Right ventricle myocardium superior (tissue), 1 donor: ENCODE measurements around the gene C1orf174. TPM values are rescaled to one million over a fixed set of nuclear protein-coding genes. Genes with fewer than 3 reads are reported as not detected.

Experiments
- ATAC-seq: fragments of 200-7000 bp; cut with Tn5 transposase; one replicate; pipeline ENCODE4 v1.9.1; 2020; ENCODE audit warnings: mild to moderate bottlenecking; ENCODE audit not compliant: poor library complexity
- DNase-seq: peaks from one replicate; pipeline ENCODE4 v3.0.0-alpha.2; 2020
- intact Hi-C: fragments of 100-400 bp; cut with DNase I; formaldehyde crosslinking; loops from one replicate; pipeline ENCODE4 v1.11.2; 2022
- total RNA-seq: library from RNA; stranded (reverse); fragmentation: NEBNext Ultra II Directional; extraction: Animal tissue kit (Norgen Biotek cat#: 25700); gene quantifications from one replicate; pipeline ENCODE4 v1.2.1, GENCODE V29; 2021
- donor health status: DM: no; HTN: yes; CAD: no; lungs with severe emphysema.

The C1orf174 gene
- total RNA-seq, 1 donor from 2014 or later, result 12.6 TPM

DNA sequence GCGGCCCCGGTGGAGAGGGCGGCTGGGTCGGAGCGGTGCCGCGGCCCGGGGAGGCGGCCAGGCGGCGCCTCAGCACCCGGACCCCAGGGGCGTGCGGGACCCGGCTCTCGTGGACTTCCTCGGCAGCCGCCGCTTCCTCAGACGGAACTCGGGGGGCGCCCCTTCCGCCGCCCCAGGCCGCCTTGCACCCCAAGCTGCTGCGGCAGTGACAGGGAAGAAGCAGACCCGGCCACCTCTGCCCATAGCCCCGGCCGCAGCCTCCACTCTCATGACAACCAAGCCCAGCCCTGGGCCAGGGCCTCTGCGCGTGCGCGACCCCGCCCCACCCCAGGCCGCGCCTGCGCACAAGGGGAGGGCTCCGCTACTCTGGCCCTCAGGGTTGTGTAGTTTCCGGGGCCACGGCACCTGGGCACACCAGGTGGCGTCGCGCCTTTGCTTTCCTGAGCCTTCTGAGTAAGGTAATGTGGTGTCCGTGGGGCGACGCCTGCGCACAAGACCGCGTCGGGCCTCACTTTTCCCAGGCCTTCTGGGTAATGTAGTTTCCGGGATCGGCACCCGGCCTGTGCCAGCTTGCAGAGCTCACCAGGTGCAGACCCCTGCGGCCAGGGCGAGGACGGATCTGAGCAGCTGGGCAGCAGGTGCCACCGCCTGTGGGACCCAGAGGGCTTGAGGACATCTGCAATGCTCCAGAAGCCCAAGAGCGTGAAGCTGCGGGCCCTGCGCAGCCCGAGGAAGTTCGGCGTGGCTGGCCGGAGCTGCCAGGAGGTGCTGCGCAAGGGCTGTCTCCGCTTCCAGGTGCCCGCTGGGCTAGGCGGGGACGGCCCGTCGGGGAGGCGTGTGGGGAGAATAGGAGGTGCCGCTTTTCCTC, 42.9 kb downstream of the C1orf174 start, which contains the start of the genes CEP104 and DFFB:
CEP104 (minus strand) TSS at position 289 of the 868 bp plus-strand sequence. CDS start 4,804 bp downstream, outside the sequence.
DFFB (plus strand) TSS at position 554 of the 868 bp plus-strand sequence; CDS start at position 682, 128 bp downstream.
- intact Hi-C loops, result no loop called here
- DNase-seq, result peak; percentile 92

DNA sequence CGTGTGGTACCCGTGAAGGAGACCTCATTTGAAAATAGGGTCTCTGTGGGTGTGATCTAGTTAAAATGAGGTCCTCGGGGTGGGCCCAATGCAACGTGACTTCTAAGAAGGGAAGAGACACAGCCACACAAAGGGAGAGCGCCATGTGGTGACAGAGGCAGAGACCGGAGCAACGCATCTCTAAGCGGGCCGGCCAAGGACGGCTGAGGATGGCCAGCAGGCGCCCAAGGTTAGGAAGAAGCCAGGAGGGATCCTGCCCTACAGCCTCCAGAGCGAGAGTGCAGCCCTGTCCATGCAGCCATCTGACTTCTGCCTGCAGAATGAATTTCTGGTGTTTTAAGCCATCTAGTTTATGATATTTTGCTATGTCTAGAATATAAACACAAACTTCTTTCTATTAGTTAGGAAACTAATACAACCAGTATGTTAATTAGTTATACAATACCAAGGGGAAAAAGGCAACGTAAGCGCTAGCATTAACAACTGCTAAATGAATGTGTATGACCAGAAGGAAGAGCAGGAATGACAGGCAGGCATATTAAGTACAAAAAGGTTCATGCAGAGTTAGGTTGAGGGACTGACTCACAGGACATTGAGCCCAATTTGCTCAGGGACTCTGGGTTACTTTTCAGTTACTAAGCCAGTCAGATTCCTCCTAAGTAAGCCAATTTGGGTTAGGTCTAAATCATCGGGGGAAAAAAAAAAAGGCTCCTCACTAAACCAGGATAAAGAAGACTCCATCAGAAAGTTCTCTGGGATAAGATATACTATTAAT, 47.2 kb downstream of the C1orf174 start:
- DNase-seq, result no peak
- intact Hi-C loops, result no loop called here
- no peak for ATAC-seq

More for the DNA sequence above, 42.9 kb downstream of the C1orf174 start, which contains the start of the genes CEP104 and DFFB:
- peak; percentile 98 for ATAC-seq

DNA sequence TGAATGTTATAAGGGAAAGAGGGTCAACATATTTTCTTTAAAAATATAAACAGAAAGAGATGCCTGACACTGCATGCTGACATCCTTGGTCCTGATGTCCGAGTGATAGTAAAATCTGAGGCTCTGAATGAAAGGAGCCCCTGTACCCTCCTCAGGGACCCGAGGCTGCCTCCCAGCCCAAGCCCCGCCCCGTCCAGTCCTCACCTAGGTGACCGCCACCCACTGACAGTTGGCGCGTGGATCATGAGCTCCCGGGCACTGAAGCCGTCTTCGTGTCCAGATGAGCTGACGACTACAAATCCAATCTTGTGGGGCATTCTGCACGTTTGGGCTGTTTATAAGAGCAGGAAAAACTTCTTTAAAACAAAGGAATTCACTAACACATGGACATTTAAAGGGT, 48.0 kb downstream of the C1orf174 start:
- intact Hi-C loops, result no loop called here
- ATAC-seq, result no peak

DNA sequence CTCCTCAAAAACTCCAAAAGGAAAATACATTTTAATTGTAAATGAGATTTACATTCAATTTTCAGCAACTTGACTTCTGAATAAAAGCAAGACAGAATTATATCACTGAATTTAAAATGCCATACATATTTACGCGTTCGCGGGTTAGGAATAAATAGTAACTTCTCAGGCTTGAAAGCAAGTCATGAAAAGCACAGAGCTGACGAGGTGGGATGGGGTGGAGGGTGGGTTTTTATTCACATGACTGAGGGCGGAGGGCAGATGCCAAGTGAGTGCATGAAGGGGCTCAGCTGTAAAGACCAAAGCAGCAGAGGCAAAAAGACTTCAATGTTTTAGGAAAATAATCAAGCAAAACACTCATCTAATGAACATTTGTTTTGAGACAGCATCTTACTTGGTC, 48.8 kb downstream of the C1orf174 start:
- intact Hi-C loops, result no loop called here
- ATAC-seq, result no peak
- DNase-seq, result no peak

More for the DNA sequence above, 48.0 kb downstream of the C1orf174 start:
- DNase-seq, result no peak

DNA sequence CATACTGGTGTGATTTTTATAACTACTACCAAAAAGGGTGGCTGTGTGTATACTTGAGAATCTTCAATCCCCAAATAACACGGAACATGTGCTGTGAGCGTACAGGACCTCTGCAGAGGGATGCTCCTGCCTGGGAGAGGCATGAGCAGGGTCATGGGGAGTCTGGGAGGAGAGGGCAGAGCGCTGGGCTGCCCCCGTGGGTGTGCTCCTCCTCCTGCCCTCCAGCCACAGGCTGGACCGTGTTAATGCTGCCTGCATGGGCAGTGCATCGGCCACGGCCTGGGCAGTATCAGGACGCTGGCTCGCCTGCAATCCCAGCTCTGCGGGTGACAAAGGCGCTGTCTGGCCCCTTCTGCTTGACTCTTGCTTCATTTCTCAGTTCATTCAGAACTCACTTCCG, 49.2 kb downstream of the C1orf174 start:
- no peak for ATAC-seq
- DNase-seq, result no peak
- intact Hi-C loops, result no loop called here

DNA sequence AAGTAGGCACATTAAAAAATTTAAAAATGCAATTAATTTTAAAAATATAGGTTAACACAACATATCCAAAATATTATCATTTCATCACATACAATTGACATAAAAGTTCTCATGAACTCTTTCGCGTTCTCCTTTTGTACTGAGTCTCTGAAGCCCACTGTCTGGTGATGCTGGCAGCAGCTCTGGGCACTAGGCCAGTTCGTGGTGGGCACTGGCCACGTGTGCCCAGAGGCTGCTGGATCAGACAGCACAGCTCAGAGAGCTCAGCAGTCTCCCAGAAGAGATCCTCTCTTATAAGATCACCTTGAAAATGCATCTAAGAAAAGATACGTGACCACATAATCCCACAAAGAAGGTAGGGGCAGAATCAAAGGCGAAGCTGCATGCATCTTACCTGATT, 53.0 kb downstream of the C1orf174 start:
- DNase-seq, result no peak
- intact Hi-C loops, result no loop called here
- ATAC-seq, result no peak

DNA sequence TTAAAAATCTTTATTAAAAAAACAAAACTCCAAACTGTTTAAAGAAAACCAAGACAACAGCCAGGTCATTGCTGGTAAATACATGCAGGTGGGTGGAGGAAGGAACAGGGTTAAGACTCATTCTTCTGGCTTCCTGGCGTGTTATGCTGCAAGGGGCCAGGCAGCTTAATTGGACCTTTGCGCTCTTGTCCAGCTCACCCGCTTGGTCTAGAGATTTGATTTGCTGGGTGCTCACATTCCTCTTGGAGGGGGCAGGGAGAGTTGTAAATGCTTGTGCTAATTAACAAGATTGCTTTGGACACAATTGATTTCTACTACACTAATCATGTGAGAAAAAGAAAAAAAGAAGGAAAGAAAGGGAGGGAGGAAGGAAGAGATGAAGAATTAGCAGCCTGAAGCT, 53.5 kb downstream of the C1orf174 start:
- intact Hi-C loops, result no loop called here
- DNase-seq, result no peak
- ATAC-seq, result no peak

DNA sequence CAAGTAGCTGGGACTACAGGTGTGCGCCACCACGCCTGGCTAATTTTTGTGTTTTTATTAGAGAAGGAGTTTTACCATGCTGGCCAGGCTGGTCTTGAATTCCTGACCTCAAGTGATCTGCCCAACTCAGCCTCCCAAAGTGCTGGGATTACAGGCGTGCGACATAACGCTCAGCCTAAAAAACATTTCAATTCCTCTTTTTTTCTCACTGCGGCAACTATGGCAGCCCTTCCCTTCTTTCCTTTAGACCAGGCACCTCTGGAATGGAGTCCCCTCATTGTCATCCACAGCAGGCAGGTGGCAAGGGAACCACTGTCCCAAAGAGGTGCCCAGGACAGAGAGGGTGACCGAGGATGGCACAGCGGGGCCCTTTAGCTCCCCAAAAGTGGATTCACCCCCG, 57.2 kb downstream of the C1orf174 start:
- ATAC-seq, result no peak
- intact Hi-C loops, result no loop called here
- no peak for DNase-seq

DNA sequence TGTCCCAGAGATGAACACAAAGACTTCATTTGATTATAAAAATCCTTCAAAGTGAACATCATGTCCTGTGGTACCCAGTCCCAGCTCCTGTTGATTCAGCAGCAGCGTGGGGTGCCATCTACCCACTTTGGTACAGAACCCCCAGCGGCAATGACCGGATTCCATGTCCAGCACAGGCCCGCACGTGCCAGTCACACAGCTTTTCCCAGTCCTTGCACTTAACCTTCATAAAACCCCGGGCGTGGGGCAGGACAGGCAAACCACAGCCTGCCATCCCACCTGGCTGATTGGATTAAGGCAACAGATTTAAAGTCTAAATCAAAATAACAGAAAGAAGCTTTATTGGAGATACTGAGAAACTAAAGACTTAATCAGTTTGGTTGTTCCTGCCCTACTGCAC, 58.6 kb downstream of the C1orf174 start:
- intact Hi-C loops, result no loop called here
- no peak for DNase-seq
- ATAC-seq, result no peak

Other genes with a start within 250 kb of the C1orf174 start
- gene TP73, start 247.8 kb downstream of the C1orf174 start, total RNA-seq, result not detected
- not detected for gene CCDC27, start 147.8 kb downstream of the C1orf174 start, total RNA-seq
- 17.3 TPM for gene SMIM1, start 127.5 kb downstream of the C1orf174 start, total RNA-seq
- 54.7 TPM for gene LRRC47, start 103.8 kb downstream of the C1orf174 start, total RNA-seq
- 32.3 TPM for gene CEP104, start 43.1 kb downstream of the C1orf174 start, total RNA-seq
- 2.8 TPM for gene DFFB, start 42.8 kb downstream of the C1orf174 start, total RNA-seq